PC-3 (cell line): ENCODE data around the gene FAM221B.

Source experiments
- CTCF ChIP-seq: fragments of 300-600 bp; sonication (generic); conservative IDR thresholded peaks from 2 replicates; pipeline ENCODE4 v1.5.1; 2017; ENCODE audit warnings: antibody characterized with exemption, low read depth, mild to moderate bottlenecking, low read length
- EZH2phosphoT487 ChIP-seq: fragments of 300-600 bp; sonication (generic); IDR thresholded peaks from 2 replicates; pipeline ENCODE4 v1.6.1; 2018; ENCODE audit warnings: mild to moderate bottlenecking, antibody characterized with exemption, low read length, borderline replicate concordance

GRCh38 chr9:35798658-35799374 lies 29.7 kb downstream of the FAM221B start:
- no peak for TF ChIP-seq CTCF
- no peak for TF ChIP-seq EZH2phosphoT487
